CD4-positive, alpha-beta T cell treated with Interleukin-12 subunit alpha and Interleukin-12 subunit beta, for 1 hour (primary cell): ENCODE data around the gene FOSB.

ENCODE experiments used
- DNase-seq: peaks from one replicate; pipeline ENCODE4 v3.0.0-alpha.2; 2020

The FOSB gene

GRCh38 chr19:45485305-45486077, 17.7 kb downstream of the FOSB start:
- peak; percentile 96 for DNase-seq

GRCh38 chr19:45488708-45489107, 20.9 kb downstream of the FOSB start:
- no peak for DNase-seq

GRCh38 chr19:45489216-45489855, 21.5 kb downstream of the FOSB start:
- no peak for DNase-seq

- DNase-seq = no peak
Measured at GRCh38 chr19:45492137-45492626, 24.4 kb downstream of the FOSB start.

GRCh38 chr19:45492627-45493470, 25.1 kb downstream of the FOSB start:
- DNase-seq = no peak

- no peak for DNase-seq
Measured at GRCh38 chr19:45494261-45494916, 26.6 kb downstream of the FOSB start.

- no peak for DNase-seq
Measured at GRCh38 chr19:45495178-45495577, 27.4 kb downstream of the FOSB start.

- peak; percentile 53 for DNase-seq
Measured at GRCh38 chr19:45496349-45496953, 28.7 kb downstream of the FOSB start.

GRCh38 chr19:45497791-45498190, 30.0 kb downstream of the FOSB start:
- DNase-seq = no peak

- DNase-seq = peak; percentile 75
Measured at GRCh38 chr19:45498411-45499195, 30.8 kb downstream of the FOSB start, which contains the start of gene PPM1N. Gene PPM1N, plus strand, starts transcription at chr19:45498443. Its CDS starts 30 bp downstream, at chr19:45498473.

- peak; percentile 77 for DNase-seq
Measured at GRCh38 chr19:45499196-45500180, 31.7 kb downstream of the FOSB start.

GRCh38 chr19:45500918-45501729, 33.3 kb downstream of the FOSB start:
- no peak for DNase-seq

GRCh38 chr19:45501730-45502014, 33.9 kb downstream of the FOSB start:
- no peak for DNase-seq

GRCh38 chr19:45502111-45502510, 34.3 kb downstream of the FOSB start:
- DNase-seq = no peak

- DNase-seq = no peak
Measured at GRCh38 chr19:45503909-45504308, 36.1 kb downstream of the FOSB start.

- DNase-seq = no peak
Measured at GRCh38 chr19:45505151-45505995, 37.6 kb downstream of the FOSB start.

GRCh38 chr19:45505996-45506245, 38.1 kb downstream of the FOSB start:
- DNase-seq = no peak

- peak; percentile 96 for DNase-seq
Measured at GRCh38 chr19:45506246-45506988, 38.6 kb downstream of the FOSB start.
